Stimulated activated CD4-positive, alpha-beta T cell treated with anti-CD3 and anti-CD28 coated beads, Interleukin-4, amount 100 ng/mL, for 4 hours (primary cell): ENCODE results near the gene PJVK.
"Not testable (repeated sequence)": the region's sequence is repeated elsewhere in the genome, so short reads cannot be mapped to it uniquely, and the experiment has no call there.

Experiments used
- DNase-seq, 2 experiments: peaks; one replicate each; pipeline ENCODE4 v3.0.0-alpha.2; 2020

The PJVK gene, protein sequence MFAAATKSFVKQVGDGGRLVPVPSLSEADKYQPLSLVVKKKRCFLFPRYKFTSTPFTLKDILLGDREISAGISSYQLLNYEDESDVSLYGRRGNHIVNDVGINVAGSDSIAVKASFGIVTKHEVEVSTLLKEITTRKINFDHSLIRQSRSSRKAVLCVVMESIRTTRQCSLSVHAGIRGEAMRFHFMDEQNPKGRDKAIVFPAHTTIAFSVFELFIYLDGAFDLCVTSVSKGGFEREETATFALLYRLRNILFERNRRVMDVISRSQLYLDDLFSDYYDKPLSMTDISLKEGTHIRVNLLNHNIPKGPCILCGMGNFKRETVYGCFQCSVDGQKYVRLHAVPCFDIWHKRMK

DNA sequence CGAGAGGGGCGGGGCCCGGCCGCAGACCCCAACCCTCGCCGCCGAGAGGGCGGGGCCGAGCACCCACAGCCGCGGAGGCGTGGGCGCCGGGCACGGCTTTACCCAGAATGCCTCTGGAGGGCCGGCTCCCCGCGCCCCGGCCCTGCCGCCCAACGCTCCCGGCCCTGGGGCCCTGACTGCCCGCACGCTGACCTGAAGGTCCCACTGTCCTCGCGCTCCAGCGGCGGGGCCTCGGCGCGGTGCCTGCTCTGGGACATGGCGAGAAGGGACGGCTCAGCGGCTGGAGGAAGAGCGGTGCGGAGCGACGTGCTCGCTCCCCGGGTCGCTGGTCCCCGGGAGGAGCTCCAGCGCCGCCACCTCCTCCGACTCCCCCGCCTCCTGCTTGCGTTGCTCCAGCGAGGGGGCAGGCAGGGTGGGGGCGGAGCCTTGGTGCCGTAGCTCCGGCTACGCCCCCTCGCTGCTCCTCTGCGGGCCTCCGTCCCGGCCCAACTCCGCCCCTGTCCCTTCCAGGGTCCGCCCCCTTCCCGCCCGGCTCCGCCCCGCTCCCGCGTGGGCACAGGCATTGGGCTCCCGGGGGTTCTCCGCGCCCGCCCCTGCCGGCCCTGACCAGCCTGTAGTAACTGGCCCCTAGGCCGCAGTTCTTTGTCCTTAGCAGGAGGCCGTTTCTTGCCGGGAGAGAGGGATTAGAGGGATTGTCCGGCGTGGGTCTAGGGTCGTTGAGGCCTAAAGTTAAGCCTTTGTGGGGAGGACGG, at the start of gene PJVK, which contains the start of gene PRKRA:
TSS of gene PJVK (plus strand) at position 605 of the 752 bp plus-strand sequence. CDS start 2,032 bp downstream, outside the sequence.
TSS of gene PRKRA (minus strand) at position 402 of the 752 bp plus-strand sequence. CDS start at position 257, 145 bp downstream.
- peak; percentile 95 to 96 for DNase-seq

DNA sequence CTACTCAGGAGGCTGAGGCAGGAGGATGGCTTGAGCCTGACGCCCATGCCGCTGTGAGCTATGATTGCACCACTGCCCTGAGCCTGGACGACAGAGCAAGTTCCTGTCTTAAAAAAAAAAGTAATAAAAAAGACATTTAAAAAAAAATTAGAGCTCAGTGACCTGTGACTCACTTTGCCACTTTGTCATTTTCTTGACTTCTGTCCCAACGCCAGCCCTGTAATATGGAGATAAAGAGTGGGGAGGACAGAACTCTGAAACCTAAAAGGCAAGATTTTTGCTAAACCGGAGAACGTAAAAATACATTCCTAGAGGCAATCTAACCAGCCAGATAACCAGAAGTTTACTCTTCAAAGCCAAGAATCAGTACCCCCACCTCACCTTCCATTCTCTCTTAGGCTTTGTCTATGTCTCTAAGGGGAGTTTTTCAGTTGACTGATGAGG, 49.2 kb upstream of the PJVK start:
- no peak for DNase-seq

DNA sequence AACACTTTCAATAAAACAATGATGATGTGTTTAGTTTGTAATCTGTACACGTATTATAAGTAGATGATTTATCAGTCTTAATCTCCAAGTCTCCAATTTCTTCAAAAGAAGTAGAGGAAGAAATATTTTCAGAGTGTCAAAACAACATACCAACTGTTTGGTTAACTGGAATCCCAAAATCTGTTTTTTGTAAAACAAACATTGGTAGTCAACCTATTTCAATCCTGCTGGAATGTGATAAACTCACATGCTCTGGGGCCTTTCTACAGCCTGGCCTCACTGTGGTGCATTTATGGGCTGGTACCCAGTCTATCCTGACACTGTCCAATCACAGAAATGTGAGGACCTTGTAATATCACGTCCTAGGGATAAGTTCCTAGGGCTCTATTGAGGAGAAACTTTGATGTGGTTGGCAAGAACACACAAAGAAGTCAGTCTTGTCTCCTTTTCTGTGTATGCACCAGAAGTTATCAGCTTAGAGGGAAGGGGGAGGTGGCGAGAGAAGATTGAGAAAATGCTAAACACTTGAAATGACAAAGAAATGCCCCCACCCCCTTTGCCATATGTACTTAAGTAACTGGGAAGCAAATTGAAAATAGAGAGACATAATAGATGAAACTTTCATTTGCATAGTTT, 47.4 kb upstream of the PJVK start:
- DNase-seq, result no peak

DNA sequence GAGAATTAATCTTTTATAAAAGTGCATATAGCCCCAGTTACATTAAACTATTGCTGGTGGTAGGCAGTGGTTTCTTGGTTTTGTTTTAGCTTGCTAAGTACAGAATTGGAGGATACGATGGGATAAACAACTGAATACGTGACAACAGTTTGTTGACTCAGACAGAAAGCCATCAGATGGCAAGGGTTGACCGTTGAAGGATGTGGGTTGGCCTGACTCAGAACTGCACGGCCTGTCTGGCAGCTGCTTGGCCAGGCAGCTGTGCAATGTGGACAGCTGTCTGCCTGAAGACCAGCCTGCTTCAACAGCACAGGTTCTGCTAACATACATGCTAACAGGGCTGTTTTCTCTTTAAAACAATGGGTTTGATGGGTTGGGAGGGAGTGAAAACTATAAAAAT, 46.8 kb upstream of the PJVK start:
- no peak for DNase-seq

DNA sequence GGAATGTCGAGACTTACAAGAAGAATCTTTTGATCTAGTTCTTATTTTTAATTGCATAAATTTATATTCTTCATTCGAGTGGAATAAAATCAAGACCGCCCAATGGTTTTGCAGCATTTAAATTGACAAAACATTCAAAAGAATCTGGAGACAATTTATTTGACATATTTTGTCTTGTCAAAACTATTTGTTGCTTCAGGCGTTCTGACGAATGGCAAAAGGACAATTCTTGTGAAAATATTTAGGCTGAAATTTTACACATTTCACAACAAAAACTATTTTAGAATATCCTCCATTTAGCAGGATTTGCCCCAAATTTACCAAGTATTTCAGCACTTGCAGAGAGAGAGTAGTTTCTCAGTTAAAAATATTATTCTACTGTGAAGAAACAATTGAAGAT, 41.9 kb upstream of the PJVK start:
- no peak for DNase-seq

DNA sequence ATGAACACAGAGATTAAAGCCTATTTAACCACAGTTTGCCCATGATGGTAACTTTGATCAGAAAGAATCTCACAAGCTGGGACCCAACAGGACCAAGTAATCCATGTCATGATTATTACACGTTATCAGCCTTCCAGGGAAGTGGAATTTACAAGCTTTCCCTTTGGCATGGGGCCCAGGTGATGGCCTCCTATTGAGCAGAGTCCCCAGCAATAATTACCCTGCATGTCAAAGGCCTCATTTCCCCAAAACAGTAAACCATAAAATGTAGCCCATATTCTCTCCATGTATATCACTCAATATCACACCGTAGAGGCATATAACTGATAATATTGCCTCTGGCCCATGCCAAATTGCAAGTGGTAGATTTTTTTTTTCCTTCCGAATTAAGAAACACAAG, 39.1 kb upstream of the PJVK start:
- no peak for DNase-seq

DNA sequence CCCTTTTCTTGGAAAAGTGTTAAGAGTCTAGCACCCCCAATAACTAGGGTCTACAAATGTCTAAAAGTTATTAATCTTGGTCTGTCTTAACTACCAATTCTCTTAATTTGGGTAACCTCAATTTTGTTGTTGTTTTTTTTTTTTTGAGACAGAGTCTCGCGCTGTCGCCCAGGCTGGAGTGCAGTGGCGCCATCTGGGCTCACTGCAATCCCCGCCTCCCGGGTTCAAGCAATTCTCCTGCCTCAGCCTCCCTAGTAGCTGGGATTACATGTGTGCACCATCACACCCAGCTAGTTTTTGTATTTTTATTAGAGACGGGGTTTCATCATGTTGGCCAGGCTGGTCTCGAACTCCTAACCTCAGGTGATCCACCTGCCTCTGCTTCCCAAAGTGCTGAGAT, 38.7 kb upstream of the PJVK start:
- not testable (repeated sequence) for DNase-seq

DNA sequence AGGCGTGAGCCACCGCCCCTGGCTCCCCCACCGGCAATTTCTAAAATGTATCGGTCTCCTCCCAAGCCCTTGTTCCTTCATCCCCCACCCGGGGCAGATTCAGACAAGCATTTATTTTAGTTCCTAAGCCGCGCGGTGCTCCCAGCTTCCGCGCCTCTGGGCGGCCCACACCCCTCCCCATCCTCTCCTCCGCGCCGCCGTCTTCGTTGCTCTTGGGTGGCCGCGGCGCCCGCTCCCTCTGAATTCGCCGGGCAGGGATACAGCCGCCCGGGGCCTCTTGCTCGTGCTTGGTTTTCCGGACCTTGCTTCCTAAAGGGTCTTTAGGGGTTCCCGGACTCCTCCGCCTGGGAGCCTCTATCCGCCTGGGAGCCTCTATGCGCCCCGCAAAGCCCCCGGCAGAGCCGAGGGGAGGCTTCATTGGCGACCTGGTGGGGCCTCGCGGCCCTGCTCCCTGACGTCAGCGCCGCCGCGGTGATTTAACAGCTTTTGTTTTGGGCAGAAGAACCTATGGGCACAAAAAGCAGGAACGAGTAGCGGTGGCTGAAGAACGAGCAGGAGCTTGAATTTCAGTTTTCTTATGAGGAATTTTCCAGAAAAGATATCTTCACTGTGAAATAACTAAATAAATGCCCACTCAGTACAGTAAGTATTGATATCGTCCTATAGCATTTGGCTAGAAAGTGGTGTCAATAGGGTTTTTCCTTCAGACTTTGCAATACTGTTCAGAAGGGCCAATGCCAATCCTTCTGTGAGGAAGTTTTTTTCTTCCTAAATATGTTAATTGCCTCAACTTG, 37.5 kb upstream of the PJVK start:
- peak; percentile 67 to 71 for DNase-seq

DNA sequence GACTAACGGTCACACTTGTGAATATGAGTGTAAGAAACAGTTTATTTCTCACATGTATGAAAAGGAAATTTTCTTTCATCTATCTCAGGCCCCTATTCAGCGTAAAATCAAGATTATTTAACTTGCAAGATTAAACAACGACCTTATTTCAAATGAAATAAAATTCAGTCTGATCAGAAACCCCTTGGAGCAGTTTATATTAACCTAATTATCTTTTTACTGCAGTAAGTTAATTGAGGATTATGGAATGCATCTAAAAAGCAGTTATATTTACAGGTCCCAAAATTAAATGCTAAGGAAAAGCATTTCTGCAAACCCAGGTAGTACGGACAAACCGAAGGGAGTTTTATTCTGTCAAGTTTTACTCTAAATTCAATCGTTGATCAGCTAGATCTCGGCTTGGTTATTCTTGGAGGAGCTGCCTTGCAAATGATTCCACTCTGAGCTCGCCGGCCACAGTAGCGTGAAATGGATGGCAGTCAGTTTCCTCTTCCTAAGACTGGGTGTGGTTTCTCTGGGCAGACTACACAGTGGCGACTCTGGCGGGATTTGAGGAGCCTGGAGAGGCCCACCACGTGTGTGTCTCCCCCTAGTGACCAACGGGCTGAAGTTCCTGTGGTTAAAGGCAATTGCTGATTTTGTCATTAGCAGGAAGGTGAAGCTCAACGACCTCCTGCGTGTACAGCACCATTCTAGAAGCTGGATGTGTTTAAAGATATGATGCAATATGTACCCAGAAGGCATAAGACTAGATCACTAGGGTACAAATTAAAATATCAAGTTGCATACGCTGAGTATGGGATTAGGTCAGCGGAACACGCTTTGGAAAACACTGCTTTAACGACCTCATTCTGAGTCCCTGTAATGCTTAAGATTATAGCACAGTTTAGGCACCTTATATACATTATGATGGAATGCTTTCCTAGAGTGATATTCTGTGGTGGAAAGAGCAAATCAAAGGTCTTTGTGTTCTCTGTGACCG, 36.6 kb upstream of the PJVK start:
- DNase-seq, result peak; percentile 61 to 68

DNA sequence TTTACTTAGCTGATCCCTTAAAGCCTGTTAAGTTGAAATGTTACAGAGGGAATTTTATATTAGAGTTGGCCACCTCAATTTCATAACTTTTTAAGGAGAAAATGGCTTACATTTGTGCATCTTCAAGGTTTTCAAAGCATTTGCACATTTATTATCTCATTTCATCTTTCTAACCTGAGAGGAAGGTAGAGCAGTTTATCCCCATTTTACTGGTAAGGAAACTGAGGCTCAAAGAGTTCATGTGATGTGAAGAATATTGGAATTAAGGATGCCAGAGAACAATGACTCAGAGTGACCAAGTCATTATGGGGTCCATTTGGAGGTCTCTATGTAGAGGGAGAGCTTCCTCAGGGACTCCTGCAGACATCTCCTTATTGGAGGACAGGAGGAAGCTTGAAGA, 35.2 kb upstream of the PJVK start:
- DNase-seq, result no peak

DNA sequence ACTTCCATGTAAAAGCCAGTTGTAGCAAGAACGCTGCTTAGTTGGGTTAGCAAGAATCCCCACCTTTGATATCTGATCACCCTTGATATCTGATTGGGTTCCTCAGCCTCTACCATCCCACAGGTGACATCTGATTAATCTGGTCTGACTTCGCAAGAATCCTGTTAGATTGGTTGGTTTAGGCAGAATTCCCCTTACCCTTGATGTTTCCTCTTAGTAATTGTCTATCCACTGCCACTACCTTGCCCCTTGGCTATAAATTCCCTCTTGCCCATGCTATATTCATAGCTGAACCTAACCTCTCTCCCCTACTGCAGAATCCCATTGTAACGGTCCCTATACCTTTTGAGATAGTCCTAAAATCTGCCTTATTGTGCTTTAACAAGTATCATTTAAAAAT, 33.3 kb upstream of the PJVK start:
- no peak for DNase-seq

DNA sequence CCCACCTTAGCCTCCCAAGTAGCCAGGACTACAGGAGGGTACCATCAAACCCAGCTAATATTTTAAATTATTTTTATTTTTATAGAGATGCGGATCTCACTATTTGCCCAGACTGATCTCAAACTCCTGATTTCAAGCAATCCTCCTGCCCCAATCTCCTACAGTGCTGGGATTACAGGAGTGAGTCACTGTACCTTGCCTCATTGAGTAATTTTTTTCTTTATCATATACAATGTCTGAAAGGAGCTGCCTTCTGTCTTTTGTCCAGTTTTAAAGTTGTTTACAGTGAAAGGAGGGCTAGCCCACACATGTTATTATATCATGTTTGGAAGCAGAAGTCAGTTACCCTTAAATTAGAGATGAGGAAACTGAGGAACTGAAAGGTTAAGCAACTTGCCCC, 32.8 kb upstream of the PJVK start:
- no peak for DNase-seq

DNA sequence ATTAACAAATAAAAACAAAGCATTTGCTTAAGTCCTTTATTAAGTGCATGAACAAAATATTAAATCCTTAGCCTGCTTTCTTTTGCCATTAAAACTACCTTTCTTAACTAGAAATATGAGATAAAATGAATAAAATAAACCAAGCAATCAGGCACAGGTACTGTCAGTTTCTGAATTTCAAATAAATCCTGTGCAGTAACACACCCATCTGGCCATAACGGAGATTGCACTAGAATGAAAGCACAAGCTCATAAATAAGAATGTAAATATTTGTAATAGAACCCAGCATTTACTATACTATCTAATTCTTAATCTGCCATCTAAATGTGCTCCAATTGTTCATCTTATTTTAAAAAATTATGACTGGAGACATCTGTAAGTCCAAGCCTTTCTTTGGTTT, 32.1 kb upstream of the PJVK start:
- no peak for DNase-seq

DNA sequence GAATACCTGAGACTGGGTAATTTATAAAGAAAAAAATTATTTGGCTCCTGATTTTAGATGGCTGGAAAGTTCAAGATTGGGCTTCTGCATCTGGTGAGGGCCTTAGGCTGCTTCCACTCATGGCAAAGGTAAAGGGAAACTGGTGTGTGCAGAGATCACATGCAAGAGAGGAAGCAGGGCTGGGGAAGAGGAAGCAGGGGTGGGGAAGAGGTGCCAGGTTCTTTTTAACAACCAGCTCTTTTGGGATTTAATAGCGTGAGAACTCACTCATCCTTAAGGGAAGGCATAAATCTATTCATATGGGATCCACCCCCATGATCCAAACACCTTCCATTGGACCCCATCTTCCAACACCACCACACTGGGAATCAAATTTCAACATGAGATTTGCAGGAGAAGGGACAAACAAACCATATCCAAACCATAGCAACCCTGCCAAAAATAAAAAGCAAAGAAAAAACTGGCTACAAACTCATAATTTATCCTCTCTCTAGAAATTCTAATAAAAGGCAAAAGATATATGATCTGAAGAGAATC, 30.6 kb upstream of the PJVK start:
- no peak for DNase-seq

DNA sequence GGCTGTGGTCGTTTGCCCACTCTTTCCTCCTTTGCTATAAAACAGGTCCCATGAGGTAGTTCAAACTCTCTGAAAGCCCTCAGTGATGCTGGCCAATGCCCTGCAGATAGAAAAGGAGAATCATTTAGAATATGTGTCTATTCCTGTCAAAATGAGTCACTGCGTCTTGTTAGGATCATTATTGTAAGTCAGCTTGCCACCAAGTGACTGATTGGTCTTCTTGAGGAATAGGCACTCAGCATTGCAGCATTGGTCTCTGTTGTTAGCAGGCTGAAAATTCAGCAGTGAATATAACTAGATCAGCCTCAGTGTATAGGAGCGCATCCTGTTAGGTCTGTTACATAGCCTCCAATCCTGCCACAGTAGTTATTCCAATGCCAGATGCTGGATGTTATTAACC, 29.1 kb upstream of the PJVK start:
- DNase-seq, result no peak

DNA sequence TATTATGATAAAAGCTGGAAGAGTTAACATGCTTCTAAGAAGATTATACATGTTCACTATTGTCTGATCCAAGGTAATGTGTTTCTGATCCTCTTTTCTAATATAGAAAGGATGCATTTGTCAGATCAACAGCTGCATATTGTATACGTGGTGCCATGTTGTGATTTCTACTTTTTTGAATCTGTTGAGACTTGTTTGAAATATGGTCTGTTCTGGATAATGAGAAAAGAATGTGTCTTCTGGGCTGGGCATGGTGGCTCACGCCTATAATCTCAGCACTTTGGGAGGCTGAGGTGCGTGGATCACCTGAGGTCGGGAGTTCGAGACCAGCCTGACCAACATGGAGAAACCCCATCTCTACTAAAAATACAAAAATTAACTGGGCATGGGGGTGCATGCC, 27.4 kb upstream of the PJVK start:
- not testable (repeated sequence) for DNase-seq

DNA sequence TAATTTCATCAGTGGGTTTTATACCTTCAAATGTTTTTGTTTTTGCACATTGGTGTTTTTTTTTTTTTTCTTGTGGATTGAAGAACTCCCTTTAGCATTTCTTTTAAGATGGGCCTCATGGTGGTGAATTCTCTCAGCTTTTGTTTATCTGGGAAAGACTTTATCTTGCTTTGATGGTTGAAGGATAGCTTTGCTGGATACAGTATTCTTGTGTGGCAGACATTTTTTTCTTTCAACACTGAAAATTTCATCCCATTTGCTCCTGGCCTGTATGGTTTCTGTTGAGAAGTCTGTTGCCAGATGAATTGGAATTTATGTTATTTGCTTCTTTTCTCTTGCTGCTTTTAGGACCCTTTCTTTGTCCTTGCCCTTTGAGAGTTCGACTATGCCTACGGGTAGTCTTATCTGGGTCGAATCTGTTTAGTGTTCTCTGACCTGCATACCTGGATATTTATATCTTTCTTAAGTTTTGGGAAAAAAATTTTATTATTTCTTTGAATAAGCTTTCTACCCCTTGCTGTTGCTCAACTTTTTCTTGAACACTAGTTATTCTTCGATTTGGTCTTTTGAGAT, 25.8 kb upstream of the PJVK start:
- DNase-seq, result no peak

DNA sequence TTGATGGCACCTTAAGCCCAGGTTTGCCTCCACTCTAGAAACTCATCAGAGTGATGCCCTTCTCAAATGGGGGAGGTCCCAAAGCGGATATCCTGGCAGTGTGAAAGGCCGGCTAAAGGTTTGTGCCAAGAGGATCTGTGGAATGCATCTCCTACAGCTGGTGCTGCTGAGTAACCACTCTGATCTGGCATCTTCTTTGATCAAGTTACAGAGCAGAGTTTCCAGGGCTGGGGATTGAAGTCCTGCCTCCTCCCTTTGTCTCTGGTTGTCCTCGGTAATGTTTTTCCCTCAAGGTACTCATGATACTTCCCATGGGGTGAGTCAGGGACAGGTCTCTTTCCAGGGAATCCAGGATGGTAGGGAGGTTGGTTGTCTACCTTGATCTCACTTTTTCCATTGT, 24.8 kb upstream of the PJVK start:
- no peak for DNase-seq

DNA sequence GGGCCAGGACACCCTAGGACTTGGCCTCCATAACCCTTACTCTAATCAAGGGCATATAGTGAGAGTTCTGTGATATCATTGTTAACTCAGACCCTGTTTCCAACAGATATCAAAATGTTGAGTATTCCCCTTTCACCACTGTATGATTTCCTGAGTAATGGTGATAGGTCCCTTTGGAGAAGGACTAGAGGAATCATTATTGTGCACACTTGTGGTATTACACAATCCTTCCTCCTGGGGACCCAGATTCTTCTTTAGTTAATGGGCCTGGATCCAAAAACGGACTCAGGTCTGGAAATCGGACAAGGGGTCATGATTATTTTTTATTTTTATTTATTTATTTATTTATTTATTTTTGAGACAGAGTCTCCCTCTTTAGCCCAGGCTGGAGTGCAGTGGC, 23.7 kb upstream of the PJVK start:
- DNase-seq, result no peak

DNA sequence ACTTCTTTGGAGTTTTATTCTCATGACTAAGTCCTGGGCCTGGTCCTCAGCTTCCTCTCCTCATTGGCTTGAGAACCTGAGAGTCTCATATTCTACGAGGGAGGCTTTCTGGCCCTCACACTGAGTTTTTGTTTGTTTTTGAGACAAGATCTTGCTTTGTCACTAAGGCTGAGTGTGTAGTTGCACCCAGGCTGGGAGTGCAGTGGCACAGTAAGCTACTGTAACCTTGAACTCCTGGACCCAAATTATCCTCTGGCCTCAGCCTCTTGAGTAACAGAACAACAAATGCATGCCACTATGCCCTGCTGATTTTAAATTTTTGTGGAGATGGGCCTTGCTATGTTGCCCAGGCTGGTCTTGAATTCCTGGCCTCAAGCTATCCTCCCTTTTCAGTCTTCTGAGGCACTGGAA, 22.8 kb upstream of the PJVK start:
- no peak for DNase-seq

DNA sequence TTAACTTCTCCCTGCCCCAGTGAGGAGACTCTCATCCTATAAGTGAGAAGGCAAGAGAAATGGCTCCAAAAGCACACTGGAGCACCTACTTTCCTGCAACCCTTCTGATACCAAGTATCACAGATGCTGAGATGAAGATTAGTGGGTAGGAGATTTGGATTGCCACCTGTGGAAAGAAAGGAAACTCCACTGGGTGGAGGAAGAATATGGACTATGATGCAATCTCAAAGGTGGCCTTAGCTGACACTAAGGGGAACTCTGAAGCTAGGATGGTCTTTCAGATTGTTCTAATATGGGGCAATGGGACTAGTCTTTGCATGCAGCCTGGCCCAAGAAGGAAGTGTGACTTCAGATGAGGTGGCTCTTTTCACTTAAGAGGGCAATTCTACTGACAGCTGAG, 21.8 kb upstream of the PJVK start:
- DNase-seq, result no peak
